Activated CD8-positive, alpha-beta T cell treated with anti-CD3 and anti-CD28 coated beads, Interleukin-2, amount 10 ng/mL, durations not matched to agents 7 days and 5 days (primary cell): ENCODE results near the gene SPG7. TPM values are rescaled to one million over a fixed set of nuclear protein-coding genes. Genes with fewer than 3 reads are reported as not detected.
A peak's percentile ranks its signal among the peaks of the same experiment; 100 is the strongest.
"Not testable (repeated sequence)": the region's sequence is repeated elsewhere in the genome, so short reads cannot be mapped to it uniquely, and the experiment has no call there.

ENCODE experiments used
- ATAC-seq: fragments of 150-1000 bp; cut with Tn5 transposase; one replicate; pipeline ENCODE4 v1.10.0; 2021; ENCODE audit warnings: moderate library complexity
- CTCF ChIA-PET: fragments of 350-600 bp; sonication (Branson Sonifier 250); formaldehyde crosslinking; loops from one replicate; lab custom pipeline; 2021; ENCODE audit warnings: antibody characterized with exemption; lab: Charles Lee
- POLR2A ChIA-PET: fragments of 350-600 bp; sonication (Branson Sonifier 250); formaldehyde crosslinking; loops from one replicate; lab custom pipeline; 2021; ENCODE audit warnings: antibody characterized with exemption; lab: Charles Lee
- DNase-seq: peaks from one replicate; pipeline ENCODE4 v3.0.0-alpha.2; 2020
- H3K27ac Mint-ChIP-seq: one replicate; pipeline ENCODE4 v1.8.0; 2021; ENCODE audit warnings: mild to moderate bottlenecking, mixed read lengths
- H3K27me3 Mint-ChIP-seq: one replicate; pipeline ENCODE4 v1.8.0; 2021; ENCODE audit warnings: low read depth, mixed read lengths
- H3K36me3 Mint-ChIP-seq: one replicate; pipeline ENCODE4 v1.8.0; 2021; ENCODE audit warnings: low read depth, mixed read lengths
- H3K4me1 Mint-ChIP-seq: one replicate; pipeline ENCODE4 v1.8.0; 2021; ENCODE audit warnings: low read depth, mixed read lengths
- H3K4me3 Mint-ChIP-seq: one replicate; pipeline ENCODE4 v1.8.0; 2021; ENCODE audit warnings: mild to moderate bottlenecking, mixed read lengths
- H3K9me3 Mint-ChIP-seq: one replicate; pipeline ENCODE4 v1.8.0; 2022; ENCODE audit warnings: mixed read lengths; ENCODE audit not compliant: insufficient read depth
- total RNA-seq, 2 experiments: library from RNA; stranded (reverse); gene quantifications; one replicate each; pipeline ENCODE4 v1.2.3, GENCODE V29; 2021

Gene SPG7
- total RNA-seq, 2 experiments from 2014 or later: 94.7 to 98.4 TPM

DNA sequence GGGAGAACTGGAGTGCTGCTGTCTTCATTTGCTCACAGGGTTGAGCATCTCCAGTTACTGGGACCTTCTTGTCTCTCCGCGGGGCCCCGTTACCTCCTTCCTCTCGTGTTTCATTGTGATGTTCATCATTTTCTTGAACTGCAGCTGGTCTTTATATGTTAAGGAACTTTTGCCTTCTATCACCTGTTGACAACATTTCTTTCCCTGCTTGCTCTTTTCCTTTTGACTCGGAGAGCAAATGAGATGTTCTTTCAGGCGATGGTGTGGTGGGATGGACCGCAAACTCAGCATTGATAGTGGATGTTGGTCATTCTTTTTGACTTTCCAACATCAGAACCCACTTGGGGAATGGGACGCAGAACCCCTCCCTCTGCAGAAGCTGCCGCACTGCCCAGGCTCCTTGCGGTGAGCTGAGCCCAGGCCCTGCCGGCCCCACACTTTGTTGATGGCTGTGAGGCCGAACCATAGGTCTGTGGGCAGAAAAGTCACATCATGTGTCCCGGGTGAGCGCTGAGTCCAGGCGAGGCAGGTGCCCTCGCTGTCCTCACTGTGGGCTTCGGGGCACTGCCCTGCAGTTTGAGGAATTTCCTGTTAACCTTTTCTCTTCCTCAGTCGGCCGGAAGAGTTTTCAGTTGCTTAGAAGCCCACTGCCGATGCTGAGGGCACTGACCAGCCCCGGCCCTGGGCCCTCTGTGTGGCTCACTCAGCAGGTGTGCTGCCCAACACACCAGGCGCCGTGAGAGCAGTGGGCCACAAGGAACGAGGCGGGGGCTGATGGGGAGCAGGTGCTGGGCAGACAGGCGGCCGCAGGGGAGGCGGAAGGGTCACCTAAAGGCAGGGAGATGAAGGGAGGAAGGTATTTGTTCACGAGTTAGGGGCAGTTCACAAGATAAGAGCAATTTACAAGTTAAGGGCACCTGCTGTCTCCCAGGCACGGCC lies 59.7 kb downstream of the SPG7 start:
- CTCF ChIA-PET: no interaction called here
- Mint-ChIP-seq H3K4me3 (no peak overlapping the region), H3K4me1 (peaks cover 47% of the 10 kb centered on the region), H3K27me3 (peaks cover 3% of the 10 kb centered on the region), H3K36me3 (peaks cover 22% of the 10 kb centered on the region), H3K27ac (no peak overlapping the region), H3K9me3 (no peaks in the 10 kb centered on the region)
- DNase-seq (no peak), ATAC-seq (no peak)
- POLR2A ChIA-PET: no interaction called here

GRCh38 chr16:89569506-89570341 lies 61.5 kb downstream of the SPG7 start:
- POLR2A ChIA-PET: interaction anchor here (0.6 kb wide), 1 partner anchor 56 kb away, joined by 3 read pairs; no protein-coding TSS in a partner anchor
- peaks cover 6% of the 10 kb centered on the region for H3K36me3 Mint-ChIP-seq
- H3K27me3 Mint-ChIP-seq: peaks cover 13% of the 10 kb centered on the region
- no peaks in the 10 kb centered on the region for H3K9me3 Mint-ChIP-seq
- ATAC-seq (no peak), DNase-seq (no peak)
- H3K4me3 Mint-ChIP-seq: no peak overlapping the region
- CTCF ChIA-PET: no interaction called here
- no peak overlapping the region for H3K27ac Mint-ChIP-seq
- peaks cover 33% of the 10 kb centered on the region for H3K4me1 Mint-ChIP-seq

DNA sequence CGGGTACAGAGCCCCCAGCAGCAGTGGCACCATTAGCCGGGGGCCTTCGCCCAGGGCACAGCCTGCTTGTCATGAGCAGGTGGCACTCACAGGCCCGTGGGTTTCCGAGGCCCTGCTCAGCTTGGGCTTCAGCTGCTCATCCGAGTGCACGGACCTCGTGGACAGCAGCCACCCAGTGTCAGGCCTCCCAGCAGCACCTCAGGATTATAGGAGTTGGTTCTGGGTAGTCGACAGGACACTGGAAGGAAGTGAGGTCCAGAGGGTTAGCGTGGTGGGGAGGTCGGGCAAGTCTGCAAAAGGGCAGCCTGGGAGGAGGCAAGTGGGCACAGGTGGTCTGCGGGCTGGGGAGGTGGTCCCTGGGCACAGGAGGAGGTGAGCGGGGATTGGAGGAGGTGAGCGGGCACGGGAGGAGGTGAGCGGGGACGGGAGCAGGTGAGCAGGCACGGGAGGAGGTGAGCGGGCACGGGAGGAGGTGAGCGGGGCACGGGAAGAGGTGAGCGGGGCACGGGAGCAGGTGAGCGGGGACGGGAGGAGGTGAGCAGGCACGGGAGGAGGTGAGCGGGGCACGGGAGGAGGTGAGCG lies 62.2 kb downstream of the SPG7 start:
- POLR2A ChIA-PET: interaction anchor here (0.6 kb wide), 1 partner anchor 57 kb away, joined by 3 read pairs; no protein-coding TSS in a partner anchor

GRCh38 chr16:89570983-89571598 lies 62.9 kb downstream of the SPG7 start:
- CTCF ChIA-PET, ATAC-seq, H3K4me3 Mint-ChIP-seq, H3K27ac Mint-ChIP-seq, H3K9me3 Mint-ChIP-seq, POLR2A ChIA-PET, H3K36me3 Mint-ChIP-seq, DNase-seq: not testable (repeated sequence)
- Mint-ChIP-seq H3K27me3 (peaks cover 13% of the 10 kb centered on the region), H3K4me1 (peaks cover 22% of the 10 kb centered on the region)

More for the DNA sequence above, 62.2 kb downstream of the SPG7 start:
- ATAC-seq (no peak), DNase-seq (no peak)
- Mint-ChIP-seq H3K27me3 (peaks cover 13% of the 10 kb centered on the region), H3K9me3 (no peaks in the 10 kb centered on the region), H3K36me3 (peaks cover 2% of the 10 kb centered on the region), H3K4me3 (no peak overlapping the region), H3K27ac (no peak overlapping the region), H3K4me1 (peaks cover 29% of the 10 kb centered on the region)
- CTCF ChIA-PET: no interaction called here

DNA sequence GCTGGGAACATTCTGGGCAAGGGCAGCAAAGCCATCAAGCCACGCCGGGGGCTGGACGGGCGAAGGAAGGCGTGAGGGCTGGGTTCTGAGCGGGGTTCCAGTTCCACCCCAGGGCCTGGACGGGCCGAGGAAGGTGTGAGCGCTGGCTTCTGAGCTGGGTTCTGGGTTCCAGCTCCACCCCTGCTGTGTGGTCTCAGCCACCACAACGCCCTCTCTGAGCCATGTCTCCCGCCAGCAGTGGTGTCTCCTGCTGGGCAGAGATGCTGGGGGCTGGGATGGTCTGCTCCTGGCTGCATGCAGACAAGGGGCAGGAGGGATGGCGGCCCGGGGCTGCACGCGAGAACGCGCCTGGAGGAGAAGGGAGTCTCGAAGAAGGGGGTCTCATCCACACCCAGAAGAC lies 63.4 kb downstream of the SPG7 start:
- ATAC-seq: no peak
- Mint-ChIP-seq H3K27ac (no peak overlapping the region), H3K4me1 (peaks cover 18% of the 10 kb centered on the region), H3K9me3 (no peaks in the 10 kb centered on the region), H3K4me3 (no peak overlapping the region), H3K27me3 (peaks cover 13% of the 10 kb centered on the region), H3K36me3 (peaks cover 2% of the 10 kb centered on the region)
- CTCF ChIA-PET: no interaction called here
- DNase-seq: no peak
- POLR2A ChIA-PET: no interaction called here

GRCh38 chr16:89572073-89572484 lies 63.9 kb downstream of the SPG7 start:
- no peak for DNase-seq
- Mint-ChIP-seq H3K4me1 (peaks cover 18% of the 10 kb centered on the region), H3K27me3 (peaks cover 13% of the 10 kb centered on the region), H3K4me3 (no peak overlapping the region), H3K9me3 (no peaks in the 10 kb centered on the region), H3K36me3 (peaks cover 2% of the 10 kb centered on the region), H3K27ac (peak overlapping the region; percentile 64)
- POLR2A ChIA-PET: no interaction called here
- no peak for ATAC-seq
- CTCF ChIA-PET: no interaction called here

- Mint-ChIP-seq H3K27ac (no peak overlapping the region), H3K4me1 (peaks cover 20% of the 10 kb centered on the region), H3K4me3 (no peak overlapping the region), H3K36me3 (peaks cover under 1% of the 10 kb centered on the region), H3K27me3 (peaks cover 16% of the 10 kb centered on the region), H3K9me3 (no peaks in the 10 kb centered on the region)
- ATAC-seq (no peak), DNase-seq (no peak)
- POLR2A ChIA-PET: no interaction called here
- CTCF ChIA-PET: no interaction called here
Measured at GRCh38 chr16:89572485-89573205, 64.4 kb downstream of the SPG7 start.

DNA sequence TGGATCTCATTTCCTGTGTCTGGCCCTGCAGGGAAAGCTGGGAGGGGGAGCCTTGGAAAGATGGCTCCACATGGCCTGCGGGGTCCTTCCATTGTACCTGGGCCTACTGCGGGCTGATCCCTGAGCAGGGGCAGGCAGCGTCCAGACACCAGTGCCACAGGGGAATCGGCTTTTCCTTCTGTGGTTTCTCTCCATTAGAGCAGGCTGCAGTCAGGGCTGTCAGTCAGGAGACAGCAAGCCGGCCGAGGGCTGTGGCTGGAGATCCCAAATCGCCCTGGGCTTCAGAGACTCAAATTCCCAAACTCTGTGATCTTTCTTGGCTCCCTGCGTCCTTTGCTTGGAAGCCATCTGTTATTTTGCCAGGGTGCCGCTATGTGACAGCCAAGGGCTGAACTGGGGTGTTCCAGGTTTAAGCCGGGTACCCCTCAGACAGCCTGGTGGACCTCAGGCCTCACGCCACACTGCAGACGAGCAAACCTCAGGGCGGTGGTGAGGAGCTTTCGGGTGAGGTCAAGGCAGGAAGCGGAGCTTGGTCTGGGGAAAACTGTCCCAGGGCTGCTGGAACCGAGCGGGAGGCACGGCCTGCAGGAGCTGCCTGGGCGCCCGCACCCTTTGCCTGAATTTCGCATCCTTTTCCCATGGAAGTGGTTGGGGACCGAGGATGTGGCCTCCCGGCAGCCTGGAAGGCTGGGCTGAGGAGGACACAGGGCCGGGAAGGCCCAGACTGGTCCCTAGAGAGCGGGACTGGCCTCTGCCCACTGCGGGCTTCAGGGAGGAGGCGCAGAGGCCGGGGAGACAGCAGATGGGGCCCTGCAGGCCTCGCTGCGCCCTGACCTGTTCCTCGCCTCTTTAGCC lies 65.8 kb downstream of the SPG7 start:
- Mint-ChIP-seq H3K36me3 (no peaks in the 10 kb centered on the region), H3K27ac (no peak overlapping the region), H3K4me1 (peaks cover 20% of the 10 kb centered on the region), H3K9me3 (no peaks in the 10 kb centered on the region), H3K27me3 (peaks cover 18% of the 10 kb centered on the region), H3K4me3 (no peak overlapping the region)
- DNase-seq (no peak), ATAC-seq (no peak)
- CTCF ChIA-PET: no interaction called here
- POLR2A ChIA-PET: no interaction called here

- Mint-ChIP-seq H3K4me1 (peaks cover 20% of the 10 kb centered on the region), H3K9me3 (no peaks in the 10 kb centered on the region), H3K27ac (no peak overlapping the region), H3K27me3 (peaks cover 18% of the 10 kb centered on the region), H3K4me3 (peak overlapping the region; percentile 42), H3K36me3 (no peaks in the 10 kb centered on the region)
- POLR2A ChIA-PET: no interaction called here
- ATAC-seq (peak; percentile 70), DNase-seq (peak; percentile 60)
- CTCF ChIA-PET: no interaction called here
Measured at GRCh38 chr16:89574681-89575246, 66.6 kb downstream of the SPG7 start.
